ENCODE results near the gene FGF2.

FGF2 gene

GRCh38 chr4:122875949-122876348 lies 49.3 kb downstream of the FGF2 start:
- H3K4me3 ChIP-seq (ENCODE audit: low read depth, low read length), result no peak overlapping the region
- DNase-seq (ENCODE audit: low read depth), result no peak
- TF ChIP-seq, protein P1, sequence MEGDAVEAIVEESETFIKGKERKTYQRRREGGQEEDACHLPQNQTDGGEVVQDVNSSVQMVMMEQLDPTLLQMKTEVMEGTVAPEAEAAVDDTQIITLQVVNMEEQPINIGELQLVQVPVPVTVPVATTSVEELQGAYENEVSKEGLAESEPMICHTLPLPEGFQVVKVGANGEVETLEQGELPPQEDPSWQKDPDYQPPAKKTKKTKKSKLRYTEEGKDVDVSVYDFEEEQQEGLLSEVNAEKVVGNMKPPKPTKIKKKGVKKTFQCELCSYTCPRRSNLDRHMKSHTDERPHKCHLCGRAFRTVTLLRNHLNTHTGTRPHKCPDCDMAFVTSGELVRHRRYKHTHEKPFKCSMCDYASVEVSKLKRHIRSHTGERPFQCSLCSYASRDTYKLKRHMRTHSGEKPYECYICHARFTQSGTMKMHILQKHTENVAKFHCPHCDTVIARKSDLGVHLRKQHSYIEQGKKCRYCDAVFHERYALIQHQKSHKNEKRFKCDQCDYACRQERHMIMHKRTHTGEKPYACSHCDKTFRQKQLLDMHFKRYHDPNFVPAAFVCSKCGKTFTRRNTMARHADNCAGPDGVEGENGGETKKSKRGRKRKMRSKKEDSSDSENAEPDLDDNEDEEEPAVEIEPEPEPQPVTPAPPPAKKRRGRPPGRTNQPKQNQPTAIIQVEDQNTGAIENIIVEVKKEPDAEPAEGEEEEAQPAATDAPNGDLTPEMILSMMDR (IDR thresholded peaks at IDR 0.05; ENCODE audit: control insufficient read depth, extremely low read depth, insufficient read depth), result no peak

- no peak overlapping the region for H3K4me3 ChIP-seq (ENCODE audit: low read depth, low read length)
- DNase-seq (ENCODE audit: low read depth), result no peak
- TF ChIP-seq, protein P1 (IDR thresholded peaks at IDR 0.05; ENCODE audit: control insufficient read depth, extremely low read depth, insufficient read depth), result no peak
These were observed 49.8 kb downstream of the FGF2 start for GRCh38 chr4:122876456-122876855.

DNA sequence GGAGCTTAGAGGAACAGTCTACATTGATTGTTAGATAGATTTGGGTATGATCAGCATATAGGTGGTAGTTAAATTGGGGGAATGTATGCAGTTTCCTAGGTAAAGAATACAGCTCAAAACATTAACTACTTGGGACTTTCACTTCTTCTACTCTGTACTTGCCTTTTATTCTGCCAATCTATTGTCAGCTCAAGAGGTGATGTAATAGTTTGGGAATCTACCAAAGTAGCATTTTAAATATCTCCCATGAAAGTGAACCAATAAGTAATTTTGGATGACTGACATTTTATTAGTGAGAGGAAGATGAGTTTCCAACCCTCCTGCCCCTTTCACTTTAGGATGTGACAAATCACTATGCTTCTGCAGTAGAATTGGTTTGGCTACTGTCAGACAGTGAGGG lies 52.4 kb downstream of the FGF2 start:
- H3K4me3 ChIP-seq (ENCODE audit: low read depth, low read length), result no peak overlapping the region
- TF ChIP-seq, protein P1 (IDR thresholded peaks at IDR 0.05; ENCODE audit: control insufficient read depth, extremely low read depth, insufficient read depth), result no peak
- DNase-seq (ENCODE audit: low read depth), result no peak

- TF ChIP-seq, protein P1 (IDR thresholded peaks at IDR 0.05; ENCODE audit: control insufficient read depth, extremely low read depth, insufficient read depth), result no peak
- H3K4me3 ChIP-seq (ENCODE audit: low read depth, low read length), result no peak overlapping the region
- DNase-seq (ENCODE audit: low read depth), result no peak
These were observed 56.5 kb downstream of the FGF2 start for GRCh38 chr4:122882857-122883735.

GRCh38 chr4:122884499-122884898 lies 57.9 kb downstream of the FGF2 start:
- TF ChIP-seq, protein P1 (IDR thresholded peaks at IDR 0.05; ENCODE audit: control insufficient read depth, extremely low read depth, insufficient read depth), result no peak
- H3K4me3 ChIP-seq (ENCODE audit: low read depth, low read length), result no peak overlapping the region
- no peak for DNase-seq (ENCODE audit: low read depth)

GRCh38 chr4:122889726-122890125 lies 63.1 kb downstream of the FGF2 start:
- TF ChIP-seq, protein P1 (IDR thresholded peaks at IDR 0.05; ENCODE audit: control insufficient read depth, extremely low read depth, insufficient read depth), result no peak
- DNase-seq (ENCODE audit: low read depth), result no peak

More at GRCh38 chr4:122889726-122890125, 63.1 kb downstream of the FGF2 start:
- H3K4me3 ChIP-seq (ENCODE audit: low read depth, low read length), result no peak overlapping the region
